Measurements from ENCODE around the gene DTWD2. TPM values are rescaled to one million over a fixed set of nuclear protein-coding genes. Genes with fewer than 3 reads are reported as not detected.
"Not testable (repeated sequence)": the region's sequence is repeated elsewhere in the genome, so short reads cannot be mapped to it uniquely, and the experiment has no call there.

The DTWD2 gene
- total and polyA plus RNA-seq, 2 of the 4 experiments (the other 2 are of a cell fraction) = 1.2 to 1.8 TPM

- Histone ChIP-seq H3K27me3 (ENCODE audit: control insufficient read depth, insufficient read depth, low read length) (no peaks in the 10 kb centered on the region), H2AFZ (replicated peaks; ENCODE audit: low read length, poor library complexity) (no peak overlapping the region), H3K27ac (ENCODE audit: insufficient read depth, low read length) (no peak overlapping the region), H4K91ac (ENCODE audit: insufficient read depth, low read depth, low read length) (no peak overlapping the region), H2BK120ac (ENCODE audit: low read depth, low read length) (no peak overlapping the region), H2AK9ac (replicated peaks; ENCODE audit: low read depth, low read length, poor library complexity) (no peak overlapping the region), H4K8ac (ENCODE audit: low read depth in 2 of 2, low read length in 2 of 2) (no peak overlapping the region), H3K4me3 (ENCODE audit: insufficient read depth, low read depth, low read length) (no peak overlapping the region), H3K9me3 (ENCODE audit: control insufficient read depth, insufficient read depth, low read length) (no peaks in the 10 kb centered on the region), H3K18ac (ENCODE audit: low read depth, low read length) (no peak overlapping the region), H4K5ac (ENCODE audit: low read depth, low read length) (no peak overlapping the region), H3K14ac (replicated peaks; ENCODE audit: low read depth, low read length) (no peak overlapping the region), H3K36me3 (ENCODE audit: control insufficient read depth, insufficient read depth, low read length) (no peaks in the 10 kb centered on the region), H3K56ac (ENCODE audit: extremely low read depth, insufficient read depth, low read length) (no peak overlapping the region), H3K9me1 (ENCODE audit: insufficient read depth, low read length) (no peaks in the 10 kb centered on the region), H3K23ac (ENCODE audit: low read depth, low read length) (no peak overlapping the region), H3K4me1 (ENCODE audit: control insufficient read depth, insufficient read depth, low read length) (no peaks in the 10 kb centered on the region), H3K9ac (ENCODE audit: low read depth, low read length) (no peak overlapping the region), H3K4me2 (ENCODE audit: low read depth, low read length) (no peak overlapping the region), H2BK15ac (ENCODE audit: low read depth, low read length) (no peak overlapping the region), H4K20me1 (ENCODE audit: insufficient read depth, low read length) (no peaks in the 10 kb centered on the region), H3K79me1 (ENCODE audit: low read depth in 1 of 2, low read length in 2 of 2) (no peaks in the 10 kb centered on the region), H2BK20ac (ENCODE audit: low read depth, low read length) (no peak overlapping the region), H3K4ac (ENCODE audit: low read depth, low read length) (no peak overlapping the region), H2BK5ac (ENCODE audit: low read depth, low read length, poor library complexity, severe bottlenecking) (no peak overlapping the region), H2AK5ac (ENCODE audit: low read depth, low read length) (no peak overlapping the region)
- no CpG with 5 or more reads among the region's 2 CpGs for WGBS, 2 experiments (ENCODE audit: extremely low coverage in 2 of 2, insufficient read length in 1 of 2)
- DNase-seq = peak; percentile 40
- ChIA-PET POLR2A (ENCODE audit: unreplicated experiment) (no interaction called here), CTCF (no interaction called here)
- no peak for TF ChIP-seq RAD21 (IDR thresholded peaks at IDR 0.05; ENCODE audit: low read length)
- no peak for TF ChIP-seq SMC3 (IDR thresholded peaks at IDR 0.05; ENCODE audit: low read depth, low read length)
- TF ChIP-seq MAFK (IDR thresholded peaks at IDR 0.05; ENCODE audit: low read depth, low read length) = no peak
- no peak for TF ChIP-seq RCOR1 (IDR thresholded peaks at IDR 0.05; ENCODE audit: insufficient replicate concordance, low read length)
- no peak for TF ChIP-seq BHLHE40 (IDR thresholded peaks at IDR 0.05; ENCODE audit: low read depth, low read length)
- TF ChIP-seq POLR2A (IDR thresholded peaks at IDR 0.05; ENCODE audit: low read depth, low read length) = no peak
- no peak for TF ChIP-seq USF2 (IDR thresholded peaks at IDR 0.05; ENCODE audit: low read depth, low read length)
- no peak for TF ChIP-seq CHD1 (IDR thresholded peaks at IDR 0.05; ENCODE audit: low read depth, low read length)
- in situ Hi-C loops (cut with MboI; ENCODE audit: low sequenced_read_pairs) (no loop called here), dilution Hi-C loops (cut with HindIII; ENCODE audit: low sequenced_read_pairs, unreplicated experiment) (no loop called here), intact Hi-C loops (cut with micrococcal nuclease) (loop anchor here (10.0 kb wide), 1 partner anchor 338 kb away; no protein-coding TSS in a partner anchor)
- no TSS peak for BruUV-seq (replicated peaks)
- ATAC-seq (ENCODE audit: low read depth) = peak; percentile 61
Observed at GRCh38 chr5:118952992-118953651, 35.2 kb downstream of the DTWD2 start.

GRCh38 chr5:118952306-118952705 lies 36.0 kb downstream of the DTWD2 start:
- H3K9ac ChIP-seq (ENCODE audit: low read depth, low read length); H2AK5ac ChIP-seq (ENCODE audit: low read depth, low read length); CTCF ChIA-PET; H4K5ac ChIP-seq (ENCODE audit: low read depth, low read length); H4K20me1 ChIP-seq (ENCODE audit: insufficient read depth, low read length); H2BK20ac ChIP-seq (ENCODE audit: low read depth, low read length); H3K9me3 ChIP-seq (ENCODE audit: control insufficient read depth, insufficient read depth, low read length); H3K23ac ChIP-seq (ENCODE audit: low read depth, low read length); H3K4ac ChIP-seq (ENCODE audit: low read depth, low read length); H2BK15ac ChIP-seq (ENCODE audit: low read depth, low read length); H4K8ac ChIP-seq (ENCODE audit: low read depth in 2 of 2, low read length in 2 of 2); H2AK9ac ChIP-seq (replicated peaks; ENCODE audit: low read depth, low read length, poor library complexity); H3K36me3 ChIP-seq (ENCODE audit: control insufficient read depth, insufficient read depth, low read length); ATAC-seq (ENCODE audit: low read depth); DNase-seq; H3K56ac ChIP-seq (ENCODE audit: extremely low read depth, insufficient read depth, low read length); H3K4me1 ChIP-seq (ENCODE audit: control insufficient read depth, insufficient read depth, low read length); H3K18ac ChIP-seq (ENCODE audit: low read depth, low read length); H3K4me3 ChIP-seq (ENCODE audit: insufficient read depth, low read depth, low read length); BruUV-seq (replicated peaks); H3K14ac ChIP-seq (replicated peaks; ENCODE audit: low read depth, low read length); in situ Hi-C loops (cut with MboI; ENCODE audit: low sequenced_read_pairs); H2BK5ac ChIP-seq (ENCODE audit: low read depth, low read length, poor library complexity, severe bottlenecking); H2AFZ ChIP-seq (replicated peaks; ENCODE audit: low read length, poor library complexity); H4K91ac ChIP-seq (ENCODE audit: insufficient read depth, low read depth, low read length); H3K79me1 ChIP-seq (ENCODE audit: low read depth in 1 of 2, low read length in 2 of 2); H3K4me2 ChIP-seq (ENCODE audit: low read depth, low read length); H3K27me3 ChIP-seq (ENCODE audit: control insufficient read depth, insufficient read depth, low read length); dilution Hi-C loops (cut with HindIII; ENCODE audit: low sequenced_read_pairs, unreplicated experiment); H3K9me1 ChIP-seq (ENCODE audit: insufficient read depth, low read length); H2BK120ac ChIP-seq (ENCODE audit: low read depth, low read length); H3K27ac ChIP-seq (ENCODE audit: insufficient read depth, low read length); POLR2A ChIA-PET (ENCODE audit: unreplicated experiment): not testable (repeated sequence)
- intact Hi-C loops (cut with micrococcal nuclease) = loop anchor here (10.0 kb wide), 1 partner anchor 338 kb away; no protein-coding TSS in a partner anchor
- 78% methylated on average over 3 of the region's 4 CpGs; no CpG with 5 or more reads in 1 of the 2 experiments for WGBS, 2 experiments (ENCODE audit: extremely low coverage in 2 of 2, insufficient read length in 1 of 2)
